ENCODE results near the gene ROBO1. TPM values are rescaled to one million over a fixed set of nuclear protein-coding genes. Genes with fewer than 3 reads are reported as not detected.
A peak's percentile ranks its signal among the peaks of the same experiment; 100 is the strongest.

Gene ROBO1
- total RNA-seq, 1 donor from 2014 or later, result 182 TPM

DNA sequence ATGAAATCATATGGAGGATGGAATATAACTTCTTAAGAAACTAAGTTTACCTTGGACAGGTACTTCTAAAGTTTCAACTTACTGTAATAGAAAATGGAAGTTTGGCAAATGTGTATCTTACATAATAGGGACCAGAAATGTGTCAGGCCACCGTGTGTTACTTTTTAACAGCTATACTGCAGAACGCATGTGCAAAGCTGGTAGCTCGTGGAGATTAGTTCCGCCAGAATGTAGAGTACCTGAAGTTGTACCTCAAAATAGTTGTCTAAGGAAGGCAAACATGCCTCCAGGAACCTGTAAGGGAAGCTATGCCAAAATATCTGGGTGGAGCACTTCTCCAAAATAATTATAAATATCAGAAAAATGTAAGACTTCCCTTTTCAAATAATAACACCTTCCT lies 920.6 kb downstream of the ROBO1 start:
- H3K4me1 Mint-ChIP-seq (ENCODE audit: unreplicated experiment), result peaks cover 42% of the 10 kb centered on the region
- peaks cover 6% of the 10 kb centered on the region for H3K9me3 Mint-ChIP-seq
- peak overlapping the region; percentile 1 for H3K27ac Mint-ChIP-seq
- H3K27me3 Mint-ChIP-seq, result no peaks in the 10 kb centered on the region
- TF ChIP-seq, protein P1, sequence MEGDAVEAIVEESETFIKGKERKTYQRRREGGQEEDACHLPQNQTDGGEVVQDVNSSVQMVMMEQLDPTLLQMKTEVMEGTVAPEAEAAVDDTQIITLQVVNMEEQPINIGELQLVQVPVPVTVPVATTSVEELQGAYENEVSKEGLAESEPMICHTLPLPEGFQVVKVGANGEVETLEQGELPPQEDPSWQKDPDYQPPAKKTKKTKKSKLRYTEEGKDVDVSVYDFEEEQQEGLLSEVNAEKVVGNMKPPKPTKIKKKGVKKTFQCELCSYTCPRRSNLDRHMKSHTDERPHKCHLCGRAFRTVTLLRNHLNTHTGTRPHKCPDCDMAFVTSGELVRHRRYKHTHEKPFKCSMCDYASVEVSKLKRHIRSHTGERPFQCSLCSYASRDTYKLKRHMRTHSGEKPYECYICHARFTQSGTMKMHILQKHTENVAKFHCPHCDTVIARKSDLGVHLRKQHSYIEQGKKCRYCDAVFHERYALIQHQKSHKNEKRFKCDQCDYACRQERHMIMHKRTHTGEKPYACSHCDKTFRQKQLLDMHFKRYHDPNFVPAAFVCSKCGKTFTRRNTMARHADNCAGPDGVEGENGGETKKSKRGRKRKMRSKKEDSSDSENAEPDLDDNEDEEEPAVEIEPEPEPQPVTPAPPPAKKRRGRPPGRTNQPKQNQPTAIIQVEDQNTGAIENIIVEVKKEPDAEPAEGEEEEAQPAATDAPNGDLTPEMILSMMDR (conservative IDR thresholded peaks at IDR 0.05), result no peak
- no peak for DNase-seq (ENCODE audit: extremely low spot score, unreplicated experiment)
- H3K36me3 Mint-ChIP-seq, result peaks cover 8% of the 10 kb centered on the region
- H3K4me3 Mint-ChIP-seq, result peak overlapping the region; percentile 45

GRCh38 chr3:78846718-78847117 lies 921.1 kb downstream of the ROBO1 start:
- Mint-ChIP-seq H3K4me3 (peak overlapping the region; percentile 45), H3K36me3 (peaks cover 8% of the 10 kb centered on the region), H3K27ac (peak overlapping the region; percentile 1), H3K4me1 (ENCODE audit: unreplicated experiment) (peaks cover 42% of the 10 kb centered on the region), H3K27me3 (no peaks in the 10 kb centered on the region), H3K9me3 (peaks cover 6% of the 10 kb centered on the region)
- DNase-seq (ENCODE audit: extremely low spot score, unreplicated experiment), result no peak
- TF ChIP-seq, protein P1 (conservative IDR thresholded peaks at IDR 0.05), result no peak

GRCh38 chr3:78845605-78846004 lies 922.2 kb downstream of the ROBO1 start:
- TF ChIP-seq, protein P1 (conservative IDR thresholded peaks at IDR 0.05), result no peak
- H3K27ac Mint-ChIP-seq, result peak overlapping the region; percentile 30
- H3K9me3 Mint-ChIP-seq, result peaks cover 6% of the 10 kb centered on the region
- H3K4me1 Mint-ChIP-seq (ENCODE audit: unreplicated experiment), result peaks cover 42% of the 10 kb centered on the region
- H3K27me3 Mint-ChIP-seq, result no peaks in the 10 kb centered on the region
- H3K4me3 Mint-ChIP-seq, result no peak overlapping the region
- no peak for DNase-seq (ENCODE audit: extremely low spot score, unreplicated experiment)
- H3K36me3 Mint-ChIP-seq, result peaks cover 8% of the 10 kb centered on the region

DNA sequence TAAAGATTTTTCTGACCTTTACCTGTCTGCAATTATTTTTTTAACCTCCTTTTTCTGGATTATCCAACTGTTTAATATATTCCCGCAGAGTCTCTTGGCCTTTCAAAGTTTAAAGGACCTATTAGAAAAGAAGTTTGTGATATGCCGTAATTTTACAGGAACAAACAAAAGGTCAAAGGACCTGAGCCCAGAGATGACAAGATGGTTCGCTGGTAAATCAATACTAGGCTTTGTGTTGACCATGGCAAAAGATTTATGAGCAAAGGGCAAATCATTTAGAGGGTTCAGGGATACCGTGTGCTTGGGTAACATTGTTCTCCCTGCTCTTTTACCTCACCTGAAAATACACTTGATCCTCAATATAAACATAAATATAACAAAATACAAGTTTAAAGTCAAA lies 923.5 kb downstream of the ROBO1 start:
- H3K27ac Mint-ChIP-seq, result peak overlapping the region; percentile 50
- no peak overlapping the region for H3K4me3 Mint-ChIP-seq
- H3K4me1 Mint-ChIP-seq (ENCODE audit: unreplicated experiment), result peaks cover 49% of the 10 kb centered on the region
- H3K27me3 Mint-ChIP-seq, result no peaks in the 10 kb centered on the region
- no peak for DNase-seq (ENCODE audit: extremely low spot score, unreplicated experiment)
- TF ChIP-seq, protein P1 (conservative IDR thresholded peaks at IDR 0.05), result no peak
- peaks cover 13% of the 10 kb centered on the region for H3K36me3 Mint-ChIP-seq
- H3K9me3 Mint-ChIP-seq, result peaks cover 6% of the 10 kb centered on the region

DNA sequence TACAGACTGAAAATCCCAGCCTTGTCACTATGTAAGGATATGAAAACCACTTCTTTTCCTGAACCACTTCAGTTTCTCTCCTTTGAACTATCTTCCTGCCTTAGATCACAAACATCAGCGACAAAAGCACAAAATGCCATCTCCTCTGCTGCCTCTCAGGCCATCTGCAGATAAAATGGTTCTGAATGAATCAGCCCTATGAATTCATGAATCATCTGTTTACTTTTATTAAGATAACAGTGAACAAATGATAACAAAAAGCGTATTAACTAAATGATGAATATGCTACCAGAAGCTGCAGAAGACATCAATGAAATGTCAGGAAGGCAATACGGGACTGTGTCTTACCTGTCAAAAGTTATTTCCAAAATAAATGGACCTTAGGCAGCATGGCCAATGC lies 928.1 kb downstream of the ROBO1 start:
- H3K4me3 Mint-ChIP-seq, result no peak overlapping the region
- H3K27ac Mint-ChIP-seq, result no peak overlapping the region
- peaks cover 22% of the 10 kb centered on the region for H3K4me1 Mint-ChIP-seq (ENCODE audit: unreplicated experiment)

More for the DNA sequence above, 928.1 kb downstream of the ROBO1 start:
- TF ChIP-seq, protein P1 (conservative IDR thresholded peaks at IDR 0.05), result no peak
- Mint-ChIP-seq H3K27me3 (no peaks in the 10 kb centered on the region), H3K36me3 (peaks cover 10% of the 10 kb centered on the region), H3K9me3 (peaks cover 4% of the 10 kb centered on the region)
- DNase-seq (ENCODE audit: extremely low spot score, unreplicated experiment), result no peak
